Pancreas (tissue), 10 donors: Measurements from ENCODE around the gene PACSIN1. TPM values are rescaled to one million over a fixed set of nuclear protein-coding genes. Genes with fewer than 3 reads are reported as not detected.

ENCODE experiments used
- ATAC-seq, 4 donors: fragments of 200-7000 bp; cut with Tn5 transposase; one replicate each; pipeline versions ENCODE4 v1.8.0 to v1.9.1; 2020; ENCODE audit warnings: mild to moderate bottlenecking in 4 of 4, moderate library complexity in 4 of 4
- DNase-seq, 6 donors: peaks; one replicate each; pipeline ENCODE4 v3.0.0-alpha.2; 2020
- FAIRE-seq: peaks from 2 replicates; lab custom pipeline; 2012; peaks lifted over from hg19 to GRCh38; lab: Jason Lieb, UNC
- H3K27ac ChIP-seq, 4 donors: fragments of 200-600 bp; sonication (generic); 1 replicate in 3 of 4; 2 replicates in 1 of 4; pipeline versions ENCODE4 v1.5.0 to v1.8.0; 2020
- H3K27me3 ChIP-seq, 4 donors: fragments of 200-600 bp; one replicate each; pipeline ENCODE4 v1.8.0; 2021
- H3K36me3 ChIP-seq, 3 donors: fragments of 200-600 bp; sonication (generic) in 1 of 3; one replicate each; pipeline versions ENCODE4 v1.5.0 to v1.8.0; 2020 to 2021
- H3K4me1 ChIP-seq, 3 donors: fragments of 200-600 bp; one replicate each; pipeline ENCODE4 v1.8.0; 2021
- H3K4me3 ChIP-seq, 4 donors: fragments of 200-600 bp; sonication (generic) in 2 of 4; one replicate each; pipeline versions ENCODE4 v1.5.0 to v1.8.0; 2020 to 2021
- H3K9me3 ChIP-seq, 4 donors: fragments of 200-600 bp; one replicate each; pipeline ENCODE4 v1.8.0; 2021
- WGBS, 2 donors: extraction: QIAGEN DNeasy Blood & Tissue Kit; methylation state at CpG; one replicate each; pipeline ENCODE4 v1.1.7; 2013; 5-methylcytosine and 5-hydroxymethylcytosine counted together
- intact Hi-C, 3 donors: fragments of 100-400 bp; cut with DNase I; formaldehyde crosslinking; loops; one replicate each; pipeline versions ENCODE4 v1.11.1 to v1.14.2; 2022
- polyA plus RNA-seq, 2 donors: library from polyadenylated mRNA; stranded (reverse); fragments of 200-250 nt; gene quantifications; one replicate each; pipeline ENCODE4 v1.2.3, GENCODE V29; 2013
- total RNA-seq, 6 donors: library from RNA; stranded (reverse); fragmentation: NEBNext Ultra II Directional in 4 of 6; extraction: Animal tissue kit (Norgen Biotek cat#: 25700) in 4 of 6; gene quantifications; one replicate each; pipeline versions ENCODE4 v1.2.1 to v1.2.4, GENCODE V29; 2021 to 2023
- TF ChIP-seq, protein P1 (sequence below), 4 donors: fragments of 200-600 bp; sonication (generic) in 3 of 4; IDR thresholded peaks; one replicate each; pipeline versions ENCODE4 v1.5.0 to v1.8.0; 2021; ENCODE audit warnings: antibody characterized with exemption in 4 of 4
- donor health status: healthy with polysubstance abuse.
- donor health status: DM: no; HTN: no; CAD: no; lungs with moderate emphysema.
- donor health status: DM: no; HTN: no; CAD: no.
- donor health status: control.
- donor health status: control.
- donor health status: Bipolar disorder and iron deficiency.
- donor health status: DM: yes; HTN: yes; CAD: no.
- donor health status: DM: no; HTN: no; CAD: no.
- donor health status: DM: no; HTN: no; CAD: no.
- donor health status: DM: yes; HTN: yes; CAD: no.

The PACSIN1 gene
- total and polyA plus RNA-seq, 8 donors = 0.25 to 2.0 (median 0.71) TPM

DNA sequence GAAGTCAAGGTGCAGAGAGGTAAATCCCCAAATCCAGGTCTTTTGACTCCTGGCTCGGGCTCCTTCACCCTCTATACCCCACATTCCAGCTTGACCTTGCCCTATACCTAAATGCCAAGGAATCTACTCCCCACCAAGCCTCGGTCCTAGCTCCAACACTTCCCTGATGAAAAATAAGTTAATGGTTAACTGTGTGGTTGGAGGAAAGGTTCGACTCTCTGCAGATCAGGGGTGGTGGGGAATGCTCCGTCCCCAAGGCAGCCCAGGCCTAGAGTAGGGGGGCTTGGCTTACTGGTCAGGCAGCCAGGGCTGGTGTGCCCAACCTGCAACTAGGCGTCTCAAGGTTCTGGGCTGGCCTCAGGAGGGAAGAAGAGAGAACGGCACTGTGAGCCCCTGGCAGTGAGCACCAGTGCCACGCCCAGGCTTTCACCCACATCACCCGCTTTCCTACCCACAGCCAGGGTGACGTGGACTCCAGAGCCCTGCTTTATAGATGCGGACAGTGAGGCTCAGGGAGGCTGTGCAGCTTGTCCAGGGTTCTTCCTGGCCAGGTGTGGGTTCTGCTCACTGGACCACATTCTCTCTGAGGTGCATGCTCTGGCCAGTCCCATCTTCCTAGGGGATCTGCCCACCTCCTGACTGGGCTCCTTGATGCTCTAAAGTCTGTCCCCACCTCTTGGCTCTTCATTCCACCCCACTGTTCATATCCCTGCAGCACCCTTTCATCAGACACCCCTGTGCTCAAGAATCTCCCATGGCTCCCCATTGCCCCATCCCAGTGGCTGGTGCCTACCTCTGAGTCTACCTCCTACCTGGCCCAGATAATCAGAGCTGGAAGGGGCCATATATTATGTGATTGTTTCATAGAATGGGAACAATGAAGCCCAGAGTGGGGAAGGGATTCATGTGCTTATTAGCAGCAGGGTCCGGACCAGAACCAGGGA is 82.1 kb downstream of the PACSIN1 start:
- Histone ChIP-seq H3K9me3 (no peaks in the 10 kb centered on the region), H3K27ac (no peak overlapping the region), H3K36me3 (no peaks in the 10 kb centered on the region), H3K4me3 (no peak overlapping the region), H3K4me1 (peaks cover 6 to 11% (median 7%) of the 10 kb centered on the region in 3 donors), H3K27me3 (no peaks in the 10 kb centered on the region)
- no peak for ATAC-seq
- DNase-seq = no peak
- 64 to 71% methylated on average over 11 of the region's 11 CpGs for WGBS, 2 donors
- intact Hi-C loops = no loop called here
- FAIRE-seq = no peak
- TF ChIP-seq, protein P1, sequence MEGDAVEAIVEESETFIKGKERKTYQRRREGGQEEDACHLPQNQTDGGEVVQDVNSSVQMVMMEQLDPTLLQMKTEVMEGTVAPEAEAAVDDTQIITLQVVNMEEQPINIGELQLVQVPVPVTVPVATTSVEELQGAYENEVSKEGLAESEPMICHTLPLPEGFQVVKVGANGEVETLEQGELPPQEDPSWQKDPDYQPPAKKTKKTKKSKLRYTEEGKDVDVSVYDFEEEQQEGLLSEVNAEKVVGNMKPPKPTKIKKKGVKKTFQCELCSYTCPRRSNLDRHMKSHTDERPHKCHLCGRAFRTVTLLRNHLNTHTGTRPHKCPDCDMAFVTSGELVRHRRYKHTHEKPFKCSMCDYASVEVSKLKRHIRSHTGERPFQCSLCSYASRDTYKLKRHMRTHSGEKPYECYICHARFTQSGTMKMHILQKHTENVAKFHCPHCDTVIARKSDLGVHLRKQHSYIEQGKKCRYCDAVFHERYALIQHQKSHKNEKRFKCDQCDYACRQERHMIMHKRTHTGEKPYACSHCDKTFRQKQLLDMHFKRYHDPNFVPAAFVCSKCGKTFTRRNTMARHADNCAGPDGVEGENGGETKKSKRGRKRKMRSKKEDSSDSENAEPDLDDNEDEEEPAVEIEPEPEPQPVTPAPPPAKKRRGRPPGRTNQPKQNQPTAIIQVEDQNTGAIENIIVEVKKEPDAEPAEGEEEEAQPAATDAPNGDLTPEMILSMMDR (IDR thresholded peaks at IDR 0.05) = no peak

- Histone ChIP-seq H3K27me3 (no peaks in the 10 kb centered on the region), H3K9me3 (no peaks in the 10 kb centered on the region), H3K27ac (no peak overlapping the region), H3K4me1 (peaks cover 6 to 11% (median 7%) of the 10 kb centered on the region in 3 donors), H3K36me3 (no peaks in the 10 kb centered on the region), H3K4me3 (no peak overlapping the region)
- DNase-seq = no peak
- TF ChIP-seq, protein P1 (IDR thresholded peaks at IDR 0.05) = no peak
- ATAC-seq = no peak
- intact Hi-C loops = no loop called here
- FAIRE-seq = no peak
- WGBS, 2 donors = 81 to 86% methylated on average over 15 to 16 of the region's 16 CpGs
Observed at GRCh38 chr6:34549026-34549803, 83.3 kb downstream of the PACSIN1 start.

- no peaks in the 10 kb centered on the region for H3K9me3 ChIP-seq
- peaks cover 6 to 11% (median 7%) of the 10 kb centered on the region in 3 donors for H3K4me1 ChIP-seq
- no peak overlapping the region for H3K27ac ChIP-seq
- TF ChIP-seq, protein P1 (IDR thresholded peaks at IDR 0.05) = no peak
- ATAC-seq = no peak
- no peak overlapping the region for H3K4me3 ChIP-seq
- WGBS, 2 donors = 83 to 85% methylated on average over 2 of the region's 2 CpGs
- no peak for FAIRE-seq
- H3K36me3 ChIP-seq = no peaks in the 10 kb centered on the region
- H3K27me3 ChIP-seq = no peaks in the 10 kb centered on the region
- intact Hi-C loops = no loop called here
- DNase-seq = no peak
Observed at GRCh38 chr6:34549804-34550202, 83.9 kb downstream of the PACSIN1 start.

GRCh38 chr6:34551720-34552119 is 85.8 kb downstream of the PACSIN1 start:
- WGBS, 2 donors = 91 to 92% methylated on average over 8 of the region's 8 CpGs
- TF ChIP-seq, protein P1 (IDR thresholded peaks at IDR 0.05) = no peak
- H3K36me3 ChIP-seq = no peaks in the 10 kb centered on the region
- no peaks in the 10 kb centered on the region for H3K27me3 ChIP-seq
- no peak overlapping the region for H3K4me3 ChIP-seq
- no peaks in the 10 kb centered on the region for H3K9me3 ChIP-seq
- ATAC-seq (no peak), FAIRE-seq (no peak), DNase-seq (peak in 1 of 6 donors; percentile 25)
- H3K27ac ChIP-seq = no peak overlapping the region
- intact Hi-C loops = no loop called here
- H3K4me1 ChIP-seq = peaks cover 6 to 11% (median 7%) of the 10 kb centered on the region in 3 donors
